ENCODE data around the gene CHST8.
A peak's percentile ranks its signal among the peaks of the same experiment; 100 is the strongest.

CHST8 gene

GRCh38 chr19:33720691-33721682 lies 99.2 kb downstream of the CHST8 start:
- no peak for DNase-seq

- DNase-seq = no peak
Observed at GRCh38 chr19:33721735-33722297, 100.1 kb downstream of the CHST8 start.

GRCh38 chr19:33722456-33723239 lies 100.9 kb downstream of the CHST8 start:
- DNase-seq = no peak

GRCh38 chr19:33723512-33723911 lies 101.8 kb downstream of the CHST8 start:
- no peak for DNase-seq

GRCh38 chr19:33724021-33724720 lies 102.4 kb downstream of the CHST8 start:
- no peak for DNase-seq

- no peak for DNase-seq
Observed at GRCh38 chr19:33724721-33725060, 102.9 kb downstream of the CHST8 start.

GRCh38 chr19:33725567-33725966 lies 103.8 kb downstream of the CHST8 start:
- no peak for DNase-seq

- DNase-seq = no peak
Observed at GRCh38 chr19:33726756-33727155, 105.0 kb downstream of the CHST8 start.

- DNase-seq = no peak
Observed at GRCh38 chr19:33727331-33727998, 105.7 kb downstream of the CHST8 start.

GRCh38 chr19:33728141-33728540 lies 106.4 kb downstream of the CHST8 start:
- DNase-seq = no peak

- DNase-seq = no peak
Observed at GRCh38 chr19:33730858-33731607, 109.3 kb downstream of the CHST8 start.

- no peak for DNase-seq
Observed at GRCh38 chr19:33731881-33732280, 110.1 kb downstream of the CHST8 start.

- peak in 1 of 2 experiments; percentile 16 for DNase-seq
Observed at GRCh38 chr19:33734913-33735312, 113.2 kb downstream of the CHST8 start.

- DNase-seq = no peak
Observed at GRCh38 chr19:33736158-33736557, 114.4 kb downstream of the CHST8 start.

- DNase-seq = no peak
Observed at GRCh38 chr19:33736787-33737186, 115.0 kb downstream of the CHST8 start.

- DNase-seq = no peak
Observed at GRCh38 chr19:33737681-33738371, 116.1 kb downstream of the CHST8 start.

- no peak for DNase-seq
Observed at GRCh38 chr19:33740811-33741396, 119.2 kb downstream of the CHST8 start.

GRCh38 chr19:33745297-33745696 lies 123.5 kb downstream of the CHST8 start:
- DNase-seq = no peak

GRCh38 chr19:33746159-33746558 lies 124.4 kb downstream of the CHST8 start:
- no peak for DNase-seq

- no peak for DNase-seq
Observed at GRCh38 chr19:33747273-33747672, 125.5 kb downstream of the CHST8 start.

Measured in cerebellar nuclear complex (tissue), 1 donor.